Smooth muscle cell (in vitro differentiated cells): ENCODE measurements around the gene FILIP1. TPM values are rescaled to one million over a fixed set of nuclear protein-coding genes. Genes with fewer than 3 reads are reported as not detected.
A peak's percentile ranks its signal among the peaks of the same experiment; 100 is the strongest.

Experiments used
- DNase-seq: peaks from one replicate; lab custom pipeline; 2025; ENCODE audit not compliant: unreplicated experiment; lab: John Stamatoyannopoulos, UW
- H2AFZ ChIP-seq: fragments of 200-600 bp; sonication (generic); 2 replicates; pipeline ENCODE4 v1.6.0; 2016; ENCODE audit warnings: antibody characterized with exemption, low read depth, mild to moderate bottlenecking
- H3F3A ChIP-seq: fragments of 200-600 bp; sonication (generic); 2 replicates; pipeline ENCODE4 v1.6.0; 2017; ENCODE audit warnings: antibody characterized with exemption, low read depth
- H3K27ac ChIP-seq: fragments of 200-600 bp; sonication (generic); 2 replicates; pipeline ENCODE4 v1.5.1; 2016; ENCODE audit warnings: low read depth, mild to moderate bottlenecking
- H3K27me3 ChIP-seq: fragments of 200-600 bp; sonication (generic); 2 replicates; pipeline ENCODE4 v1.6.1; 2016; ENCODE audit warnings: low read depth, mild to moderate bottlenecking
- H3K36me3 ChIP-seq: fragments of 200-600 bp; sonication (generic); 2 replicates; pipeline ENCODE4 v1.5.1; 2016; ENCODE audit warnings: low read depth
- H3K4me1 ChIP-seq: fragments of 200-600 bp; sonication (generic); 2 replicates; pipeline ENCODE4 v1.5.1; 2016; ENCODE audit warnings: low read depth
- H3K4me2 ChIP-seq: fragments of 200-600 bp; sonication (generic); 2 replicates; pipeline ENCODE4 v1.6.0; 2016; ENCODE audit warnings: mild to moderate bottlenecking
- H3K4me3 ChIP-seq: fragments of 200-600 bp; sonication (generic); 2 replicates; pipeline ENCODE4 v1.5.1; 2016; ENCODE audit warnings: mild to moderate bottlenecking
- H3K79me2 ChIP-seq: fragments of 200-600 bp; sonication (generic); 2 replicates; pipeline ENCODE4 v1.6.0; 2016; ENCODE audit warnings: low read depth, mild to moderate bottlenecking
- H3K9ac ChIP-seq: fragments of 200-600 bp; sonication (generic); 2 replicates; pipeline ENCODE4 v1.6.0; 2016; ENCODE audit warnings: low read depth
- H3K9me3 ChIP-seq: fragments of 200-600 bp; sonication (generic); replicated peaks from 2 replicates; pipeline ENCODE4 v1.5.1; 2016; ENCODE audit warnings: low read depth
- H4K20me1 ChIP-seq: fragments of 200-600 bp; sonication (generic); 2 replicates; pipeline ENCODE4 v1.6.0; 2016; ENCODE audit warnings: low read depth
- WGBS: methylation state at CpG from one replicate; pipeline ENCODE4 v1.1.7; 2016; ENCODE audit warnings: low lambda C conversion rate; 5-methylcytosine and 5-hydroxymethylcytosine counted together
- polyA plus RNA-seq: library from polyadenylated mRNA; unstranded; fragments of >200 nt; fragmentation: Nextera tagmentation; extraction: Ambion mirVana; gene quantifications from 2 replicates; pipeline ENCODE4 v1.2.1, GENCODE V29; 2016
- total RNA-seq: library from RNA; depleted of rRNA; stranded (reverse); fragments of >200 nt; gene quantifications from 2 replicates; pipeline ENCODE4 v1.2.3, GENCODE V29; 2014
- TF ChIP-seq, protein P1 (sequence below): fragments of 200-600 bp; sonication (generic); IDR thresholded peaks from 2 replicates; pipeline ENCODE4 v1.5.1; 2017; ENCODE audit warnings: borderline replicate concordance, mild to moderate bottlenecking, antibody characterized with exemption; ENCODE audit not compliant: insufficient read depth, poor library complexity, severe bottlenecking

The FILIP1 gene
- total and polyA plus RNA-seq, 2 experiments from 2014 or later: 3.0 to 3.5 TPM

DNA sequence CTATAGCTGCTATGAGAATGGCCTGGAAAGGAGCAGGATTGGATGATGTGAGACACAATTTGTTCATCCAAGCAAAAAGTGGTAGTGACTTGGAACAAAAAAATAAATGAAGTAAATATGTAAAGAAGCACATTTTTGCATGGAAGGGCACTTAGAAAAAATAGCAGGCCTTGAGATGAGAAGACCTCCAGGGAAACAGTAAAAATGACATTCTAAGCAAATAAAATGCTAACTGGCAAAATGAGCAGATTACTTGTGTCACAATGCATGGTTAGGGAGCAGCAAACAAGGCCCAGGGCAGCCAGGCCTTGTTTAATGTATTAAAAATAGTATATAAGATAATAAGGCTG lies 230.2 kb downstream of the FILIP1 start:
- H3K4me1 ChIP-seq: peaks cover 16% of the 10 kb centered on the region
- H3K4me2 ChIP-seq: no peak overlapping the region
- H3K36me3 ChIP-seq: peaks cover 27% of the 10 kb centered on the region
- DNase-seq: no peak
- no peak overlapping the region for H2AFZ ChIP-seq
- peak overlapping the region; percentile 0 for H3K27ac ChIP-seq
- no peak overlapping the region for H3K9ac ChIP-seq
- H3K9me3 ChIP-seq: no peaks in the 10 kb centered on the region
- H4K20me1 ChIP-seq: peaks cover 87% of the 10 kb centered on the region
- no peaks in the 10 kb centered on the region for H3K27me3 ChIP-seq
- TF ChIP-seq, protein P1, sequence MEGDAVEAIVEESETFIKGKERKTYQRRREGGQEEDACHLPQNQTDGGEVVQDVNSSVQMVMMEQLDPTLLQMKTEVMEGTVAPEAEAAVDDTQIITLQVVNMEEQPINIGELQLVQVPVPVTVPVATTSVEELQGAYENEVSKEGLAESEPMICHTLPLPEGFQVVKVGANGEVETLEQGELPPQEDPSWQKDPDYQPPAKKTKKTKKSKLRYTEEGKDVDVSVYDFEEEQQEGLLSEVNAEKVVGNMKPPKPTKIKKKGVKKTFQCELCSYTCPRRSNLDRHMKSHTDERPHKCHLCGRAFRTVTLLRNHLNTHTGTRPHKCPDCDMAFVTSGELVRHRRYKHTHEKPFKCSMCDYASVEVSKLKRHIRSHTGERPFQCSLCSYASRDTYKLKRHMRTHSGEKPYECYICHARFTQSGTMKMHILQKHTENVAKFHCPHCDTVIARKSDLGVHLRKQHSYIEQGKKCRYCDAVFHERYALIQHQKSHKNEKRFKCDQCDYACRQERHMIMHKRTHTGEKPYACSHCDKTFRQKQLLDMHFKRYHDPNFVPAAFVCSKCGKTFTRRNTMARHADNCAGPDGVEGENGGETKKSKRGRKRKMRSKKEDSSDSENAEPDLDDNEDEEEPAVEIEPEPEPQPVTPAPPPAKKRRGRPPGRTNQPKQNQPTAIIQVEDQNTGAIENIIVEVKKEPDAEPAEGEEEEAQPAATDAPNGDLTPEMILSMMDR: no peak
- H3K4me3 ChIP-seq: no peak overlapping the region
- H3K79me2 ChIP-seq: peaks cover 89% of the 10 kb centered on the region
- peaks cover 2% of the 10 kb centered on the region for H3F3A ChIP-seq

DNA sequence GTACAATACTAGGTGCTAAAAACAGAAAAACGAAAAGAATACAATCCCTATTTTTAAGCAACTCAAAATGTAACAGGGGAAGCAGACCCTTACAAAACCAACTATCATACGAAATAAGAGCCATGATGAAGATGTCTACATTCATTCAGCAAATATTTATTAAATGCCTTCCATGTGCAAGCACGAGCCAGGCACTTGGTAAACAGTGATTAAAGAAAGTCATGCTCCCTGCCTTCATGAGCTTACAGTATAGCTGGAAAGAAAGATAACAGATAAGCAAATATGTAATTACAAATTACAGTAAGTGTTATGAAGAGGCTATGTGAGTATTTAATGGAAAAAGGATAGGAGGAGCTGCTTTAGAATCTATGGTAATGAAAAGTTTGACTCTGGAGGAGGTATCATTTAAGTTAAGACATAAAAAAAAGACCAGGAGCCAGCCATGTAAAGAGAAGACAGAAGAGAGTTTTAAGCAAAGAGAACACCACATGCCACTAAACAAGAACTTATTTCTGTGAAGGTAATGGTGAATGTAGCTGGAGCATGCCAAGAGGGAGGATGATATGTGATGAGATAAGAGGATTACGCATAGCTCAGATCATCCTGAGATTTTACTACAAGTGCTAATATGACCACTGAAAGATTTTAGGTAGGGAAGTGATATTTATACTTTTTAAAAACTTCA lies 230.7 kb downstream of the FILIP1 start:
- no peak overlapping the region for H3K9ac ChIP-seq
- peaks cover 93% of the 10 kb centered on the region for H4K20me1 ChIP-seq
- H3K4me1 ChIP-seq: peaks cover 11% of the 10 kb centered on the region
- H3K79me2 ChIP-seq: peaks cover 83% of the 10 kb centered on the region
- no peak for DNase-seq
- TF ChIP-seq, protein P1: no peak
- H3K27me3 ChIP-seq: no peaks in the 10 kb centered on the region
- H3K27ac ChIP-seq: no peak overlapping the region
- 83% methylated on average over 4 of the region's 4 CpGs for WGBS
- no peak overlapping the region for H2AFZ ChIP-seq
- peaks cover 2% of the 10 kb centered on the region for H3F3A ChIP-seq
- H3K4me2 ChIP-seq: no peak overlapping the region
- no peak overlapping the region for H3K4me3 ChIP-seq
- H3K36me3 ChIP-seq: peaks cover 28% of the 10 kb centered on the region
- no peaks in the 10 kb centered on the region for H3K9me3 ChIP-seq

DNA sequence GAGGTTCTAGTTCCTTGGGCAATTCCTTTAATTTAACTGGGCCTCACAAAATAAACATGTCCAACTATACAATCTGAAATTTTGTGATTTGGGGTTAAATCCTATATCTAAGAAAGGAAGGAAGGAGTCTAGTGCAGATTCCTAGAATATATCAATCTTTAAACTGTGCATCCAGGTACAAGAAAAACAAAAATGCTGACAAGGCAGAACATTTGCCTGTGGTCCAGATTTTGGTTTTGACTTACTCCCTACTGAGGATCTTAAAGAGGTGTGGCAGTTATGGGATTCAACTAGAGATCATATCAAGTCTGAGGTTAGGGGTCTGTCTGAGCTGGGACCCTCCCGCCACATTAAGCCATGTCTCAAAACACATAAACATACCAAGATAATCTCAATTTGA lies 232.3 kb downstream of the FILIP1 start:
- Histone ChIP-seq H4K20me1 (peaks cover 88% of the 10 kb centered on the region), H3F3A (peaks cover 2% of the 10 kb centered on the region), H3K4me2 (no peak overlapping the region), H3K79me2 (peaks cover 68% of the 10 kb centered on the region), H3K4me1 (no peaks in the 10 kb centered on the region), H3K9ac (no peak overlapping the region), H3K27ac (no peak overlapping the region), H3K4me3 (no peak overlapping the region), H3K27me3 (no peaks in the 10 kb centered on the region), H3K36me3 (peaks cover 32% of the 10 kb centered on the region), H2AFZ (no peak overlapping the region), H3K9me3 (no peaks in the 10 kb centered on the region)
- 100% methylated on average over 1 of the region's 1 CpG for WGBS
- TF ChIP-seq, protein P1: no peak
- no peak for DNase-seq
